Measurements from ENCODE around the gene GAPDH.

GRCh38 chr12:6522193-6522592 lies 12.1 kb upstream of the GAPDH start:
- TF ChIP-seq CTCF (IDR thresholded peaks at IDR 0.05; ENCODE audit: poor library complexity) (no peak), EZH2 (IDR thresholded peaks at IDR 0.05; ENCODE audit: borderline replicate concordance) (no peak)
